Esophagus muscularis mucosa (tissue), 4 donors: Measurements from ENCODE around the gene TRAP1. TPM values are rescaled to one million over a fixed set of nuclear protein-coding genes. Genes with fewer than 3 reads are reported as not detected.

Source experiments
- DNase-seq: peaks from one replicate; pipeline ENCODE4 v3.0.0-alpha.2; 2017; ENCODE audit errors: extremely low spot score
- H3K27ac ChIP-seq, 4 donors: fragments of 200-600 bp; sonication (generic); replicated peaks in 1 of 4; 1 replicate in 3 of 4; 2 replicates in 1 of 4; pipeline ENCODE4 v1.5.1; 2016 to 2019; ENCODE audit warnings: mild to moderate bottlenecking in 1 of 4
- H3K27me3 ChIP-seq, 4 donors: fragments of 200-600 bp; sonication (generic); one replicate each; pipeline versions ENCODE4 v1.5.1 to v1.6.0; 2016 to 2019
- H3K36me3 ChIP-seq, 4 donors: fragments of 200-600 bp; sonication (generic); one replicate each; pipeline ENCODE4 v1.5.1; 2016 to 2019
- H3K4me1 ChIP-seq, 4 donors: fragments of 200-600 bp; sonication (generic); one replicate each; pipeline ENCODE4 v1.5.1; 2016 to 2019
- H3K4me3 ChIP-seq, 4 donors: fragments of 200-600 bp; sonication (generic); 1 replicate in 2 of 4; 2 replicates in 2 of 4; pipeline ENCODE4 v1.5.1; 2016 to 2019; ENCODE audit warnings: mild to moderate bottlenecking in 4 of 4, moderate library complexity in 1 of 4
- H3K9me3 ChIP-seq, 4 donors: fragments of 200-600 bp; sonication (generic); 1 replicate in 3 of 4; 2 replicates in 1 of 4; pipeline ENCODE4 v1.5.1; 2016 to 2019
- EP300 ChIP-seq: sonication (generic); formaldehyde crosslinking; IDR thresholded peaks from one replicate; pipeline ENCODE4 v1.6.1; 2017; ENCODE audit warnings: antibody characterized with exemption
- POLR2A ChIP-seq: fragments of 450-650 bp; IDR thresholded peaks from one replicate; pipeline ENCODE4 v1.6.1; 2017; ENCODE audit warnings: antibody characterized with exemption, moderate library complexity, mild to moderate bottlenecking, low read depth
- POLR2AphosphoS5 ChIP-seq, 2 donors: sonication (generic); formaldehyde crosslinking; IDR thresholded peaks; one replicate each; pipeline ENCODE4 v1.6.1; 2017; ENCODE audit warnings: antibody characterized with exemption in 2 of 2
- WGBS: methylation state at CpG from one replicate; pipeline ENCODE4 v1.1.5; 2018; 5-methylcytosine and 5-hydroxymethylcytosine counted together
- intact Hi-C: fragments of 100-400 bp; cut with DNase I; formaldehyde crosslinking; loops from one replicate; pipeline ENCODE4 v1.15.1; 2023
- total RNA-seq, 4 donors: library from RNA; depleted of rRNA; stranded (reverse); fragments of >200 nt; gene quantifications; one replicate each; pipeline versions ENCODE4 v1.1.0 to v1.2.1, GENCODE V29; 2016
- TF ChIP-seq, protein P1 (sequence below), 3 experiments: fragments of 200-600 bp in 2 of 3; fragments of 450-650 bp in 1 of 3; sonication (generic) in 2 of 3; IDR thresholded peaks; one replicate each; pipeline ENCODE4 v1.5.1; 2017 to 2019; ENCODE audit warnings: antibody characterized with exemption in 3 of 3, mild to moderate bottlenecking in 2 of 3, moderate library complexity in 1 of 3

Gene TRAP1
- total RNA-seq, 4 donors from 2014 or later: 43.6 to 63.7 (median 46.8) TPM

DNA sequence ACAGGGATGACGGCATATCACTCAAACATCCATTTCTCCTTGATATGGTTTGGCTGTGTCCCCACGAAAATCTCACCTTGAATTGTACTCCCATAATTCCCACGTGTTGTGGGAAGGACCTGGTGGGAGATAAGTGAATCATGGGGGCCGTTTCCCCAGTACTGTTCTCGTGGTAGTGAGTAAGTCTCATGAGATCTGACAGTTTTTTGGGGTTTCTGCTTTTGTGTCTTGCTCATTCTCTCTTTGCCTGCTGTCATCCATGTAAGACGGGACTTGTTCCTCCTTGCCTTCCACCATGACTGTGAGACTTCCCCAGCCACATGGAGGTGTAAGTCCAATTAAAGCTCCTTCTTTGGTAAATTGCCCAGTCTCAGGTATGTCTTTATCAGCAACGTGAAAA is 30.3 kb downstream of the TRAP1 start:
- no peaks in the 10 kb centered on the region for H3K27me3 ChIP-seq
- H3K9me3 ChIP-seq: no peaks in the 10 kb centered on the region
- H3K4me3 ChIP-seq: no peak overlapping the region
- TF ChIP-seq EP300 (no peak), POLR2A (no peak), POLR2AphosphoS5 (IDR thresholded peaks at IDR 0.05) (no peak)
- H3K27ac ChIP-seq: no peak overlapping the region
- intact Hi-C loops: no loop called here
- peaks cover 6 to 20% (median 18%) of the 10 kb centered on the region in 4 donors for H3K4me1 ChIP-seq
- 90% methylated on average over 7 of the region's 7 CpGs for whole genome bisulfite sequencing
- DNase-seq: no peak
- peaks cover 18 to 73% (median 53%) of the 10 kb centered on the region in 4 donors for H3K36me3 ChIP-seq

DNA sequence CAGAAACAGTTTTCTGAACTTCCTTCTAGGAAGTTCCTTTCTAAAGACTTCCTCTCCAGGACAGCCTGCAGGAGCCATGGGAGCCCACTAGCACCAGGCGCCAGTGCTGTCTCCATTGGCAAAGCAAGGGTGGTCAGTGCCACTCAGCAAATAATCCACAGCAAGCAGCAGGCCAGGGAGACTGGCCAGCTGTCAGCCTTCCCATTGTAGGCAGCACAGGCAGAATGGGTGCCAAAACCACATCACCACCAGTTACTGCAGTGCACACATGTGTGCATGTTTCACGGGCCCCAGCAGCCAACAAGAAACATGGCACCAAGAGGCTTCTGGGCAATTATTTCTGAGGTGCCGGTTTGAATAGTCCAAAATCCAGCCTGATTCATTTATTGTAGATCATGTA is 36.1 kb downstream of the TRAP1 start:
- H3K36me3 ChIP-seq: peaks cover 24 to 95% (median 73%) of the 10 kb centered on the region in 4 donors
- intact Hi-C loops: no loop called here
- no peaks in the 10 kb centered on the region for H3K9me3 ChIP-seq
- TF ChIP-seq, protein P1, sequence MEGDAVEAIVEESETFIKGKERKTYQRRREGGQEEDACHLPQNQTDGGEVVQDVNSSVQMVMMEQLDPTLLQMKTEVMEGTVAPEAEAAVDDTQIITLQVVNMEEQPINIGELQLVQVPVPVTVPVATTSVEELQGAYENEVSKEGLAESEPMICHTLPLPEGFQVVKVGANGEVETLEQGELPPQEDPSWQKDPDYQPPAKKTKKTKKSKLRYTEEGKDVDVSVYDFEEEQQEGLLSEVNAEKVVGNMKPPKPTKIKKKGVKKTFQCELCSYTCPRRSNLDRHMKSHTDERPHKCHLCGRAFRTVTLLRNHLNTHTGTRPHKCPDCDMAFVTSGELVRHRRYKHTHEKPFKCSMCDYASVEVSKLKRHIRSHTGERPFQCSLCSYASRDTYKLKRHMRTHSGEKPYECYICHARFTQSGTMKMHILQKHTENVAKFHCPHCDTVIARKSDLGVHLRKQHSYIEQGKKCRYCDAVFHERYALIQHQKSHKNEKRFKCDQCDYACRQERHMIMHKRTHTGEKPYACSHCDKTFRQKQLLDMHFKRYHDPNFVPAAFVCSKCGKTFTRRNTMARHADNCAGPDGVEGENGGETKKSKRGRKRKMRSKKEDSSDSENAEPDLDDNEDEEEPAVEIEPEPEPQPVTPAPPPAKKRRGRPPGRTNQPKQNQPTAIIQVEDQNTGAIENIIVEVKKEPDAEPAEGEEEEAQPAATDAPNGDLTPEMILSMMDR (IDR thresholded peaks at IDR 0.05): no peak
- TF ChIP-seq POLR2A: no peak
- no peak for TF ChIP-seq POLR2AphosphoS5 (IDR thresholded peaks at IDR 0.05)
- TF ChIP-seq EP300: no peak
- no peak overlapping the region for H3K4me3 ChIP-seq
- peaks cover 0 to 10% (median 0%) of the 10 kb centered on the region in 4 donors for H3K4me1 ChIP-seq
- no peak for DNase-seq
- no peak overlapping the region for H3K27ac ChIP-seq
- WGBS: 93% methylated on average over 3 of the region's 3 CpGs
- no peaks in the 10 kb centered on the region for H3K27me3 ChIP-seq

GRCh38 chr16:3677994-3678393 is 39.3 kb downstream of the TRAP1 start:
- no peak for DNase-seq
- peaks cover 28 to 97% (median 80%) of the 10 kb centered on the region in 4 donors for H3K36me3 ChIP-seq
- no peak overlapping the region for H3K27ac ChIP-seq
- no peaks in the 10 kb centered on the region for H3K27me3 ChIP-seq
- WGBS: 94% methylated on average over 11 of the region's 11 CpGs
- no peak overlapping the region for H3K4me3 ChIP-seq
- no peaks in the 10 kb centered on the region for H3K9me3 ChIP-seq
- H3K4me1 ChIP-seq: peaks cover 0 to 15% (median 0%) of the 10 kb centered on the region in 4 donors
- TF ChIP-seq POLR2AphosphoS5 (IDR thresholded peaks at IDR 0.05): no peak
- TF ChIP-seq POLR2A: no peak
- TF ChIP-seq, protein P1 (IDR thresholded peaks at IDR 0.05): no peak
- TF ChIP-seq EP300: no peak
- intact Hi-C loops: no loop called here

GRCh38 chr16:3675601-3676130 is 41.7 kb downstream of the TRAP1 start:
- peaks cover 43 to 100% (median 90%) of the 10 kb centered on the region in 4 donors for H3K36me3 ChIP-seq
- H3K4me1 ChIP-seq: peaks cover 0 to 8% (median 0%) of the 10 kb centered on the region in 4 donors
- no peak overlapping the region for H3K4me3 ChIP-seq
- TF ChIP-seq POLR2AphosphoS5 (IDR thresholded peaks at IDR 0.05): no peak
- TF ChIP-seq, protein P1 (IDR thresholded peaks at IDR 0.05): no peak
- TF ChIP-seq EP300: no peak
- TF ChIP-seq POLR2A: no peak
- intact Hi-C loops: no loop called here
- no peaks in the 10 kb centered on the region for H3K27me3 ChIP-seq
- H3K27ac ChIP-seq: no peak overlapping the region
- DNase-seq: no peak
- 89% methylated on average over 20 of the region's 24 CpGs for WGBS
- no peaks in the 10 kb centered on the region for H3K9me3 ChIP-seq

DNA sequence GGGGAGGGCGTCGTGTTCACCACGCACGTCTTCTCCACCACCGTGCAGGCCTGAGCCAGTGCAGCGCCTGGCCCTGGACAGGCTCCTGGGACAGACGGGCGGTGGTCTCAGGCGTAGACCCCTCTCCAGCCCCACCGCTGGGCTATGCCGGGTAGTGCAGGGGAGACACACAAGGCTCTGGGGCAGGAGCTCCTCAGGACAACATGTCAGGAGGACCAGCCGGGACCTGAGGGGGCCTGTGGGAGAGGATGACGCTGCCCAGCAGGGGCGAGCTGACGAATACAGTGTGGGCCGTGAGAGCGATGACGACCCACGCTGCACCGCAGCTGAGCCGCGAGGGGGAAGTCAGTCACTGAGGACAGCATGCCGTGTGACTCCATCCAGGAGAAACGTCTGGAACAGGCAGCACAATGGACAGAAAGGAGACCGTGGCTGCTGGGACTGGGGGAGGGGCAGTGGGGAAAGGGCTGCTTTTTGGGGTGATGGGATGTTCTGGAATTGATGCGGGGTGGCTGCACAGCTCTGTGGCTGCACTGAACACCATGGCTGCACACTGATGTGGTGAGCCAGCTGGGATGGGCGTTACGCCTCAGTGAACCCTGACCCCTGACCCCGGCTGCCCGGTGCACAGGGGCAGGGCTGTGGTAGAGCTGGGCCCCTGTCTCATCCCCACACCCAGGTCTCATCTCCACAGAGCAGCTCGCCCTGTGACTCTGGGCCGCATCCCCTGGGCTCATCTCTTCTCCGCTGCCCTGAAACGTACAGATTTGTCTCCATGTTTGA is 42.6 kb downstream of the TRAP1 start:
- peaks cover 0 to 6% (median 0%) of the 10 kb centered on the region in 4 donors for H3K4me1 ChIP-seq
- no peaks in the 10 kb centered on the region for H3K27me3 ChIP-seq

More for the DNA sequence above, 42.6 kb downstream of the TRAP1 start:
- intact Hi-C loops: no loop called here
- Histone ChIP-seq H3K4me3 (no peak overlapping the region), H3K36me3 (peaks cover 45 to 95% (median 86%) of the 10 kb centered on the region in 4 donors), H3K9me3 (no peaks in the 10 kb centered on the region), H3K27ac (no peak overlapping the region)
- DNase-seq: no peak
- TF ChIP-seq POLR2A: no peak
- TF ChIP-seq, protein P1 (IDR thresholded peaks at IDR 0.05): no peak
- TF ChIP-seq POLR2AphosphoS5 (IDR thresholded peaks at IDR 0.05): no peak
- no peak for TF ChIP-seq EP300
- WGBS: 92% methylated on average over 30 of the region's 34 CpGs
